GM18505 (cell line): Measurements from ENCODE around the gene PMM2.

Source experiments
- ATAC-seq: cut with Tn5 transposase; IDR thresholded peaks from one replicate; pipeline ENCODE4 v1.9.1; 2021; ENCODE audit not compliant: unreplicated experiment
- POLR2A ChIP-seq: IDR thresholded peaks from 4 replicates; pipeline ENCODE4 v1.6.1; 2011; ENCODE audit warnings: borderline replicate concordance; ENCODE audit not compliant: insufficient read depth, insufficient read length; ENCODE audit errors: extremely low read depth

PMM2 gene

GRCh38 chr16:8855051-8855786, 57.6 kb downstream of the PMM2 start:
- no peak for TF ChIP-seq POLR2A
- ATAC-seq: no peak

GRCh38 chr16:8855972-8856371, 58.3 kb downstream of the PMM2 start:
- TF ChIP-seq POLR2A: no peak
- no peak for ATAC-seq

- no peak for ATAC-seq
- TF ChIP-seq POLR2A: no peak
These were observed 61.6 kb downstream of the PMM2 start for GRCh38 chr16:8858994-8859912.

- no peak for TF ChIP-seq POLR2A
- no peak for ATAC-seq
These were observed 62.6 kb downstream of the PMM2 start for GRCh38 chr16:8859913-8860881.

- no peak for TF ChIP-seq POLR2A
- no peak for ATAC-seq
These were observed 64.1 kb downstream of the PMM2 start for GRCh38 chr16:8861563-8862308.

- no peak for TF ChIP-seq POLR2A
- ATAC-seq: no peak
These were observed 64.9 kb downstream of the PMM2 start for GRCh38 chr16:8862309-8863130.

- peak; percentile 9 for TF ChIP-seq POLR2A
- ATAC-seq: no peak
These were observed 66.2 kb downstream of the PMM2 start for GRCh38 chr16:8863594-8864424.

- no peak for TF ChIP-seq POLR2A
- no peak for ATAC-seq
These were observed 67.0 kb downstream of the PMM2 start for GRCh38 chr16:8864480-8865110.

- no peak for ATAC-seq
- no peak for TF ChIP-seq POLR2A
These were observed 67.7 kb downstream of the PMM2 start for GRCh38 chr16:8865145-8865882.
